GM19025 (cell line): ENCODE data around the gene LSP1.
A peak's percentile ranks its signal among the peaks of the same experiment; 100 is the strongest.

Experiments used
- ATAC-seq: cut with Tn5 transposase; IDR thresholded peaks from one replicate; pipeline ENCODE4 v1.9.1; 2021; ENCODE audit warnings: mild to moderate bottlenecking, low read depth, moderate library complexity; ENCODE audit not compliant: unreplicated experiment

Gene LSP1

GRCh38 chr11:1913271-1914060 is 60.6 kb downstream of the LSP1 start:
- no peak for ATAC-seq

GRCh38 chr11:1915795-1916131 is 62.9 kb downstream of the LSP1 start:
- no peak for ATAC-seq

GRCh38 chr11:1916132-1916985 is 63.5 kb downstream of the LSP1 start:
- ATAC-seq = peak; percentile 56

GRCh38 chr11:1916986-1917522 is 64.2 kb downstream of the LSP1 start:
- no peak for ATAC-seq

GRCh38 chr11:1917523-1918435 is 64.9 kb downstream of the LSP1 start:
- ATAC-seq = no peak

GRCh38 chr11:1918436-1919315 is 65.8 kb downstream of the LSP1 start:
- no peak for ATAC-seq

- ATAC-seq = no peak
Measured at GRCh38 chr11:1919391-1920127, 66.7 kb downstream of the LSP1 start, which contains the start of gene TNNT3. Gene TNNT3 (plus strand): TSS chr11:1919703. CDS start chr11:1922875, 3,172 bp downstream.

- ATAC-seq = no peak
Measured at GRCh38 chr11:1920128-1920908, 67.4 kb downstream of the LSP1 start.

GRCh38 chr11:1920909-1921573 is 68.2 kb downstream of the LSP1 start:
- ATAC-seq = no peak

- ATAC-seq = no peak
Measured at GRCh38 chr11:1921574-1922141, 68.8 kb downstream of the LSP1 start.

- no peak for ATAC-seq
Measured at GRCh38 chr11:1922481-1923081, 69.7 kb downstream of the LSP1 start.

- ATAC-seq = no peak
Measured at GRCh38 chr11:1923201-1923956, 70.5 kb downstream of the LSP1 start.

- ATAC-seq = no peak
Measured at GRCh38 chr11:1924181-1924580, 71.3 kb downstream of the LSP1 start.

GRCh38 chr11:1924646-1925372 is 71.9 kb downstream of the LSP1 start:
- no peak for ATAC-seq

- ATAC-seq = no peak
Measured at GRCh38 chr11:1925373-1926155, 72.7 kb downstream of the LSP1 start.
